ENCODE measurements around the gene ARFGAP1.
"Not testable (repeated sequence)": the region's sequence is repeated elsewhere in the genome, so short reads cannot be mapped to it uniquely, and the experiment has no call there.

- TF ChIP-seq POLR2A (IDR thresholded peaks at IDR 0.05; ENCODE audit: low read length); GATA1 (IDR thresholded peaks at IDR 0.05; ENCODE audit: low read depth, low read length): not testable (repeated sequence)
Observed at GRCh38 chr20:63335060-63335459, 62.4 kb downstream of the ARFGAP1 start.

Measured in erythroblast (primary cell).